ENCODE results near the gene ADGRB3. TPM values are rescaled to one million over a fixed set of nuclear protein-coding genes. Genes with fewer than 3 reads are reported as not detected.

Gene ADGRB3
- total and polyA plus RNA-seq, 12 donors, result 0.47 to 2.1 (median 0.85) TPM

DNA sequence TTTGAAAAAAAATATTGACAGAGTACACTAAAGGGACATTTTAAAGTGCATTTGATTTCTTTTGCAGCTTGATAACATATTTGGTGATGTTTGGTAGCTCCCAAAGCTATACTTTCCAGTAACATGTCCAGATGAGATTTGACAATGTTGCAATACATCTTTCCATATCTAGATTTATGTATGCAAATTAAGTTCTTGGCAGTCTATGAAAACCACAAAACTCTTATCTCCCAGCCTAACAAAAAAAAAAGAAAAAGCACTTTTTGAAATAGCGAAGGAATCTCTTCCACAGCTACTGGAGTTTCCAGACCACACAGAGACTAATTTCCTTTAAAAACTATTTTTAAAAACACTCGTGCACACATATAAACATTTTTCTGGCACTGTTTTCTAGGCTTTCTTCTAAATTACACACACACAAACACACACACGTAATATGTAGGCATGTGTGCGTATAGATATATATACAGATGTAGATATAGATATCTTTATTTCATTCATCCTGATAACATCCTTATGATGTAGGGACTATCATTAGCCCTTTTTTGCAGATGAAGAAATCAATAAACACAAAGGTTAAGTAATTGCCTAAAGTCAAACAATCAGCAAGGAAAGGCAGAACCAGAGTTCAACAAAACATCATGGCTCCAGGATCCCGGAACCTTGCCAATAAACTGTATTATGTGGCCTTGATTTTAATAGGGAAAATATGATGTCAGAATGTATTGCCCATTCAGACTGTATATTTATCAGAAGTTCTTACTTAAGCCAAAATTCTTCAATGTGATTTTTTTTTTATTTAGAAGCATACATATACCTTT is 93.3 kb downstream of the ADGRB3 start:
- Histone ChIP-seq H3K4me1 (peaks cover 0 to 16% (median 0%) of the 10 kb centered on the region in 9 donors), H3K27me3 (no peaks in the 10 kb centered on the region), H3K4me3 (no peak overlapping the region), H3K27ac (no peak overlapping the region), H3K9me3 (no peaks in the 10 kb centered on the region), H3K36me3 (no peaks in the 10 kb centered on the region)
- 65 to 69% methylated on average over 5 of the region's 5 CpGs for WGBS, 2 donors
- peak in 2 of 8 donors; percentile 25 to 59 for ATAC-seq
- TF ChIP-seq, protein P1, sequence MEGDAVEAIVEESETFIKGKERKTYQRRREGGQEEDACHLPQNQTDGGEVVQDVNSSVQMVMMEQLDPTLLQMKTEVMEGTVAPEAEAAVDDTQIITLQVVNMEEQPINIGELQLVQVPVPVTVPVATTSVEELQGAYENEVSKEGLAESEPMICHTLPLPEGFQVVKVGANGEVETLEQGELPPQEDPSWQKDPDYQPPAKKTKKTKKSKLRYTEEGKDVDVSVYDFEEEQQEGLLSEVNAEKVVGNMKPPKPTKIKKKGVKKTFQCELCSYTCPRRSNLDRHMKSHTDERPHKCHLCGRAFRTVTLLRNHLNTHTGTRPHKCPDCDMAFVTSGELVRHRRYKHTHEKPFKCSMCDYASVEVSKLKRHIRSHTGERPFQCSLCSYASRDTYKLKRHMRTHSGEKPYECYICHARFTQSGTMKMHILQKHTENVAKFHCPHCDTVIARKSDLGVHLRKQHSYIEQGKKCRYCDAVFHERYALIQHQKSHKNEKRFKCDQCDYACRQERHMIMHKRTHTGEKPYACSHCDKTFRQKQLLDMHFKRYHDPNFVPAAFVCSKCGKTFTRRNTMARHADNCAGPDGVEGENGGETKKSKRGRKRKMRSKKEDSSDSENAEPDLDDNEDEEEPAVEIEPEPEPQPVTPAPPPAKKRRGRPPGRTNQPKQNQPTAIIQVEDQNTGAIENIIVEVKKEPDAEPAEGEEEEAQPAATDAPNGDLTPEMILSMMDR (IDR thresholded peaks at IDR 0.05), result no peak
- DNase-seq, result no peak
- intact Hi-C loops (cut with DNase I), result loop anchor here in 1 of 10 donors (5.0 kb wide), 1 partner anchor 34 kb away; no protein-coding TSS in a partner anchor

GRCh38 chr6:68729377-68729903 is 94.4 kb downstream of the ADGRB3 start:
- H3K4me1 ChIP-seq, result peaks cover 0 to 8% (median 0%) of the 10 kb centered on the region in 9 donors
- TF ChIP-seq, protein P1 (IDR thresholded peaks at IDR 0.05), result no peak
- H3K9me3 ChIP-seq, result no peaks in the 10 kb centered on the region
- no peaks in the 10 kb centered on the region for H3K27me3 ChIP-seq
- no peaks in the 10 kb centered on the region for H3K36me3 ChIP-seq
- H3K27ac ChIP-seq, result no peak overlapping the region
- WGBS, 2 donors, result 72 to 74% methylated on average over 5 of the region's 5 CpGs
- H3K4me3 ChIP-seq, result no peak overlapping the region
- ATAC-seq, result no peak
- no peak for DNase-seq
- intact Hi-C loops (cut with DNase I), result loop anchor here in 1 of 10 donors (5.0 kb wide), 1 partner anchor 33 kb away; no protein-coding TSS in a partner anchor

DNA sequence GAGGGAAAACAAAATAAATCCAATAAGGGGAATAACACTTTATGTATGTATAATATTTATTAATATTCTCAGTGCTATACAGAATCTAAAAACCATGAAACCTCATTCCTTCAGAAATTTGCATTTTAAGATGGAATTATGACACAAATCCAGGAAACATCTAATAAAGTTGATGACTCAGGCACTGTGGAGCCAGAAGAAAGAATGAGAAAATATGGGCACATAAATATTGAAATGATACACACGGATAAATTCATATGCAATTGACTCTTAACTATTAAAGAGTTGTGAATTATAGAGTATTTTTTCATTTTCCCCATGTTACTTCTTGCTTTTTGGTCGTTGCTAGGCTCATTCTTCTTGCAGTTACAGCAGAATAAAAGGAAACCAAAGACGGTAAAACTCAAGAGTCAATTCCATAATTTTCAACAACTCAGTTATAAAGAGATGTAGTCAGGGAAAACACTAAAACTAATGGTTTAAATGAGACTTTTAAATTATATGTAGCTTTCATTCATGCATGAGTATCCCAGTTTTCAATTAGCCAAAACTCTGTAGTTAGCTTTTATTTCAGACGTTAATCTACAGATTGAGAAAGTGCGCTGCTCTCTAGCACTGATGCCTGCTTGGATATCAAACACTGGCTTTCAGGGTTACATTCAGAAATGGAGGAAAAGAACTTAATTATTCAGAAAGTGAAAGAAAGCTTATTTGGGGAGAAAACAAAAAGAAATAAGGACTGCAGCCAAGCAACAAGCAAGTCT is 95.4 kb downstream of the ADGRB3 start:
- no peaks in the 10 kb centered on the region for H3K9me3 ChIP-seq
- peaks cover 0 to 7% (median 0%) of the 10 kb centered on the region in 9 donors for H3K4me1 ChIP-seq
- H3K27ac ChIP-seq, result no peak overlapping the region
- 82 to 90% methylated on average over 5 of the region's 5 CpGs for WGBS, 2 donors
- no peaks in the 10 kb centered on the region for H3K36me3 ChIP-seq
- DNase-seq (no peak), ATAC-seq (no peak)
- H3K4me3 ChIP-seq, result no peak overlapping the region
- TF ChIP-seq, protein P1 (IDR thresholded peaks at IDR 0.05), result no peak
- intact Hi-C loops (cut with DNase I), result no loop called here
- no peaks in the 10 kb centered on the region for H3K27me3 ChIP-seq

GRCh38 chr6:68732423-68732822 is 97.3 kb downstream of the ADGRB3 start:
- ATAC-seq, result no peak
- intact Hi-C loops (cut with DNase I), result no loop called here
- Histone ChIP-seq H3K9me3 (no peaks in the 10 kb centered on the region), H3K27me3 (no peaks in the 10 kb centered on the region), H3K36me3 (no peaks in the 10 kb centered on the region), H3K4me1 (peaks cover 0 to 5% (median 0%) of the 10 kb centered on the region in 9 donors), H3K27ac (no peak overlapping the region), H3K4me3 (no peak overlapping the region)
- DNase-seq, result no peak
- TF ChIP-seq, protein P1 (IDR thresholded peaks at IDR 0.05), result no peak
- WGBS, 2 donors, result 86 to 90% methylated on average over 5 of the region's 5 CpGs

Data from heart right ventricle (tissue), 16 donors.